Neural progenitor cell (in vitro differentiated cells): Measurements from ENCODE around the gene THUMPD3. TPM values are rescaled to one million over a fixed set of nuclear protein-coding genes. Genes with fewer than 3 reads are reported as not detected.
A peak's percentile ranks its signal among the peaks of the same experiment; 100 is the strongest.

ENCODE experiments used
- DNase-seq: peaks from one replicate; pipeline ENCODE4 v3.0.0-alpha.2; 2016; ENCODE audit warnings: low spot score
- H2AFZ ChIP-seq: fragments of 200-600 bp; sonication (generic); replicated peaks from 2 replicates; pipeline ENCODE4 v1.6.1; 2016; ENCODE audit warnings: antibody characterized with exemption
- H3F3A ChIP-seq: fragments of 200-600 bp; sonication (generic); 2 replicates; pipeline ENCODE4 v1.6.1; 2016; ENCODE audit warnings: antibody characterized with exemption, low read depth
- H3K27ac ChIP-seq: fragments of 200-600 bp; sonication (generic); 2 replicates; pipeline ENCODE4 v1.5.1; 2016; ENCODE audit warnings: mild to moderate bottlenecking
- H3K27me3 ChIP-seq: fragments of 200-600 bp; sonication (generic); 2 replicates; pipeline ENCODE4 v1.6.1; 2016; ENCODE audit warnings: mild to moderate bottlenecking, moderate library complexity
- H3K36me3 ChIP-seq: fragments of 200-600 bp; sonication (generic); 2 replicates; pipeline ENCODE4 v1.5.1; 2016
- H3K4me1 ChIP-seq: fragments of 200-600 bp; sonication (generic); 2 replicates; pipeline ENCODE4 v1.6.1; 2016; ENCODE audit warnings: mixed run types
- H3K4me2 ChIP-seq: fragments of 200-600 bp; sonication (generic); 2 replicates; pipeline ENCODE4 v1.6.1; 2016
- H3K4me3 ChIP-seq: fragments of 200-600 bp; sonication (generic); 2 replicates; pipeline ENCODE4 v1.5.1; 2016
- H3K79me2 ChIP-seq: fragments of 200-600 bp; sonication (generic); 2 replicates; pipeline ENCODE4 v1.6.1; 2016; ENCODE audit warnings: low read depth
- H3K9ac ChIP-seq: fragments of 200-600 bp; sonication (generic); 2 replicates; pipeline ENCODE4 v1.6.1; 2016
- H3K9me3 ChIP-seq: fragments of 200-600 bp; sonication (generic); 2 replicates; pipeline ENCODE4 v1.5.1; 2016; ENCODE audit warnings: low read depth
- H4K20me1 ChIP-seq: fragments of 200-600 bp; sonication (generic); 2 replicates; pipeline ENCODE4 v1.6.1; 2016; ENCODE audit warnings: low read depth
- H3K27ac Mint-ChIP-seq: 3 replicates; pipeline ENCODE4 v1.8.0; 2021; ENCODE audit warnings: mixed read lengths
- H3K27me3 Mint-ChIP-seq: 2 replicates; pipeline ENCODE4 v1.8.0; 2022; ENCODE audit warnings: low read depth, mild to moderate bottlenecking, inconsistent platforms, moderate library complexity, mixed read lengths; ENCODE audit not compliant: insufficient read depth
- H3K36me3 Mint-ChIP-seq: 3 replicates; pipeline ENCODE4 v1.8.0; 2021; ENCODE audit warnings: mixed read lengths
- H3K4me1 Mint-ChIP-seq: 3 replicates; pipeline ENCODE4 v1.8.0; 2021; ENCODE audit warnings: mixed read lengths
- H3K4me3 Mint-ChIP-seq: 3 replicates; pipeline ENCODE4 v1.8.0; 2021; ENCODE audit warnings: mild to moderate bottlenecking, moderate library complexity, mixed read lengths
- H3K9me3 Mint-ChIP-seq: 3 replicates; pipeline ENCODE4 v1.8.0; 2020; ENCODE audit warnings: mixed read lengths
- EZH2 ChIP-seq: fragments of 200-600 bp; sonication (generic); IDR thresholded peaks from 2 replicates; pipeline ENCODE4 v1.6.1; 2017; ENCODE audit warnings: antibody characterized with exemption, mild to moderate bottlenecking, moderate library complexity
- EZH2phosphoT487 ChIP-seq: fragments of 200-600 bp; sonication (generic); IDR thresholded peaks from 2 replicates; pipeline ENCODE4 v1.6.1; 2017; ENCODE audit warnings: antibody characterized with exemption
- total RNA-seq: library from RNA; depleted of rRNA; stranded (reverse); fragments of >200 nt; gene quantifications from 2 replicates; pipeline ENCODE4 v1.2.3, GENCODE V29; 2015; ENCODE audit warnings: low replicate concordance
- TF ChIP-seq, protein P1 (sequence below): fragments of 200-600 bp; sonication (generic); IDR thresholded peaks from 2 replicates; pipeline ENCODE4 v1.5.1; 2017; ENCODE audit warnings: antibody characterized with exemption, mild to moderate bottlenecking

THUMPD3 gene
- total RNA-seq, 1 donor from 2014 or later, result 23.9 TPM

DNA sequence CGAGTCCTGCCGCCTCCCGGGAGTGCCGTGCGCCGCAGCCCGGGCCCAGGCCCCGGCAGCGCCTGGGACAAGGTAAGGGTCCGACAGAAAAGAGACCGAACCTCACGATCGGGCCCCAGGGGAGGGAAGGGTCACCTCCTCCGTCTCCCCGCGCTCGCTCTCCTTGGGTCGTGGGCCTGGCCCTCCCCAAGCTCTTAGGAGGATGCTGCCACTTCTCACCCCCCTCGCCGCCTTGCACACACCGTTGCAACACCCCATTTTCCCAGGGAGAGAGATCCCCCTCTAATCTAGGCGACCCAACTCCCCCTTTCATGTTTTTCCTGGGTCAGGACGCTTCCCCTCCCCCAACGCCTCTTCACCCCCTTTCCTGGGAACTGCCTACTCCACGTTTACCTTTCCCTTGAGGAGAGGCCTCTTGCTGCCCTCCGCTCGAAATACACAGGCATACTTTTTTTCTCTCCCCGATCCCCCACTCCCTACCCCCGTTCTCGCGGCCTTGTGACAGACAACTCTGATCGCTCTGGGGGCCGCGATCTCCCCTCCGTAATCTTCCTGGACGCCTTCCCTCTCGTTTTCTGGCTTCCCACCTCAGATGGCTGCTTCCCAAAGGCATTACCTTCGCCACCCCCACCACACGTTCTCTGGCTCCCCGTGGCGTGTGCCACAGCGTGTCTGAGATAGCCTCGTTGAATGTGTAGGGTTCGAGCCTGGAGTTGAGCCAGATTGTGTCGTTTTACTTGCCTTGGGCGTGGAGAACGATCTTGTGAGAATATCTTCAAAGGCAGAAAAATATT is 35.2 kb downstream of the THUMPD3 start:
- Mint-ChIP-seq H3K9me3 (no peaks in the 10 kb centered on the region), H3K4me3 (peak overlapping the region; percentile 99), H3K36me3 (peaks cover 3% of the 10 kb centered on the region), H3K27ac (peak overlapping the region; percentile 99), H3K4me1 (peaks cover 54% of the 10 kb centered on the region), H3K27me3 (peaks cover 7% of the 10 kb centered on the region)
- no peak for TF ChIP-seq EZH2phosphoT487
- no peak for TF ChIP-seq EZH2
- TF ChIP-seq, protein P1, sequence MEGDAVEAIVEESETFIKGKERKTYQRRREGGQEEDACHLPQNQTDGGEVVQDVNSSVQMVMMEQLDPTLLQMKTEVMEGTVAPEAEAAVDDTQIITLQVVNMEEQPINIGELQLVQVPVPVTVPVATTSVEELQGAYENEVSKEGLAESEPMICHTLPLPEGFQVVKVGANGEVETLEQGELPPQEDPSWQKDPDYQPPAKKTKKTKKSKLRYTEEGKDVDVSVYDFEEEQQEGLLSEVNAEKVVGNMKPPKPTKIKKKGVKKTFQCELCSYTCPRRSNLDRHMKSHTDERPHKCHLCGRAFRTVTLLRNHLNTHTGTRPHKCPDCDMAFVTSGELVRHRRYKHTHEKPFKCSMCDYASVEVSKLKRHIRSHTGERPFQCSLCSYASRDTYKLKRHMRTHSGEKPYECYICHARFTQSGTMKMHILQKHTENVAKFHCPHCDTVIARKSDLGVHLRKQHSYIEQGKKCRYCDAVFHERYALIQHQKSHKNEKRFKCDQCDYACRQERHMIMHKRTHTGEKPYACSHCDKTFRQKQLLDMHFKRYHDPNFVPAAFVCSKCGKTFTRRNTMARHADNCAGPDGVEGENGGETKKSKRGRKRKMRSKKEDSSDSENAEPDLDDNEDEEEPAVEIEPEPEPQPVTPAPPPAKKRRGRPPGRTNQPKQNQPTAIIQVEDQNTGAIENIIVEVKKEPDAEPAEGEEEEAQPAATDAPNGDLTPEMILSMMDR, result no peak
- H3K4me2 ChIP-seq, result peak overlapping the region; percentile 99
- H3K9me3 ChIP-seq, result no peaks in the 10 kb centered on the region
- peaks cover 71% of the 10 kb centered on the region for H3F3A ChIP-seq
- H3K27me3 ChIP-seq, result no peaks in the 10 kb centered on the region
- peak overlapping the region; percentile 98 for H3K9ac ChIP-seq
- peaks cover 89% of the 10 kb centered on the region for H3K79me2 ChIP-seq
- peak overlapping the region; percentile 94 for H3K4me3 ChIP-seq
- no peak overlapping the region for H2AFZ ChIP-seq
- DNase-seq, result peak; percentile 57
- peaks cover 3% of the 10 kb centered on the region for H3K36me3 ChIP-seq
- H3K27ac ChIP-seq, result peak overlapping the region; percentile 96
- H3K4me1 ChIP-seq, result peaks cover 46% of the 10 kb centered on the region
- peaks cover 84% of the 10 kb centered on the region for H4K20me1 ChIP-seq

DNA sequence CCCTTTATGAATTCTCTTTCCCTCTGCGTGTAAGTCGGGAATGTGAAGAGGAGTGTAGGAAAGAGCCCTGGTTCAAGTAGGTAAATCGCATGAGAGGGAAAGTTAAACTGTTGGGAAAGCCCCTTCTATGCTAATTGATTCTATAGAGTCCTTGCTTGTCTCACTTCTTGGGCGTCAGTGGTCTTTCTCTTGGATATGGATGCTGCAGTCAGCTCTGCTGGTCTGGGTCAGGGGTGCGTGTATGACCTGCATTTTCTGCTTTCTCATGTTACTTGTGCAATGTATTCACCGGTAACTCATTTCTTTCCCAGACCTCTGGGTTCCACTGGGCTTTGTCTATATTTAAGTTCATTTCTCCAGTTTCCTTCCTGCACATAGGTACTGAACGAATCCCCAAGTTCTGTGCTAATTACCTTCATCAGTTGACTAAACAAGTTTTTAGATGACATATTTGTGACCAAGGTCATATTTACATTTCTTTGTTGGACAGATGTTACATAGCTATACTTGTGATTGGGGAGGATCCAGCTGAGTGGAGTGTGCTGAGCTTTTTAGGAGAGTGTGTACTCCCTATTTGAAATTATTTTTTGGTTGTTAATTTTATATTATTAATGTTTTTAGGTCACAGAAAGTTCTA is 36.0 kb downstream of the THUMPD3 start:
- Histone ChIP-seq H3K9me3 (no peaks in the 10 kb centered on the region), H2AFZ (no peak overlapping the region), H3K4me3 (peak overlapping the region; percentile 94), H3F3A (peaks cover 73% of the 10 kb centered on the region), H3K79me2 (peaks cover 89% of the 10 kb centered on the region), H3K4me1 (peaks cover 53% of the 10 kb centered on the region), H3K4me2 (peak overlapping the region; percentile 99), H3K36me3 (no peaks in the 10 kb centered on the region), H4K20me1 (peaks cover 84% of the 10 kb centered on the region), H3K9ac (peak overlapping the region; percentile 98), H3K27me3 (no peaks in the 10 kb centered on the region), H3K27ac (peak overlapping the region; percentile 96)
- Mint-ChIP-seq H3K4me3 (peak overlapping the region; percentile 99), H3K27me3 (peaks cover 7% of the 10 kb centered on the region), H3K27ac (peak overlapping the region; percentile 99), H3K36me3 (peaks cover 3% of the 10 kb centered on the region), H3K9me3 (no peaks in the 10 kb centered on the region), H3K4me1 (peaks cover 60% of the 10 kb centered on the region)
- TF ChIP-seq EZH2phosphoT487 (no peak), EZH2 (no peak)
- TF ChIP-seq, protein P1, result no peak
- peak; percentile 42 for DNase-seq

DNA sequence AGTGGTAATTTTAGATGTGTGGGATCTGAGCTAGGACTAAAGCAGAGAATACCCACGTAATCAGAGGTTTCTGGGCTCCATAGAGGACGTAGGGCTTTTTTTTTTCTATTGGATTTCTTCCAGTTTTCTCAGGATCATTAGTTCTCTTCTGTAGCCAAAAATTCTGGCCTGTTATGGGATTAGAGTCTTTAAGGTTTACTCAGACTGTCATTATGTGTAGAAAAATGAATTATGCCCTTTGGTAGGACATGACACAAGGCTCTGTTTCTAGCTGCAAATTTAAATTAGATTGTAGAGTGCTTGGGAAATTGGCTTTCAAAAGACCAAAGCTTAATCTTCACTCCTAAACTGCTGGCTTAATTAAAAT is 36.5 kb downstream of the THUMPD3 start:
- peak overlapping the region; percentile 99 for H3K4me3 Mint-ChIP-seq
- peaks cover 7% of the 10 kb centered on the region for H3K27me3 Mint-ChIP-seq
- Histone ChIP-seq H3K79me2 (peaks cover 89% of the 10 kb centered on the region), H3K4me1 (peaks cover 55% of the 10 kb centered on the region), H3K9me3 (no peaks in the 10 kb centered on the region), H3K4me2 (peak overlapping the region; percentile 99), H4K20me1 (peaks cover 84% of the 10 kb centered on the region), H3K27me3 (no peaks in the 10 kb centered on the region), H3K9ac (peak overlapping the region; percentile 98), H3K36me3 (no peaks in the 10 kb centered on the region), H3K27ac (peak overlapping the region; percentile 96), H2AFZ (no peak overlapping the region), H3F3A (peaks cover 73% of the 10 kb centered on the region), H3K4me3 (peak overlapping the region; percentile 94)
- H3K36me3 Mint-ChIP-seq, result peaks cover 3% of the 10 kb centered on the region
- H3K4me1 Mint-ChIP-seq, result peaks cover 61% of the 10 kb centered on the region
- DNase-seq, result no peak
- H3K27ac Mint-ChIP-seq, result peak overlapping the region; percentile 96
- no peaks in the 10 kb centered on the region for H3K9me3 Mint-ChIP-seq
- TF ChIP-seq, protein P1, result no peak
- TF ChIP-seq EZH2phosphoT487 (no peak), EZH2 (no peak)
